ENCODE data around the gene SPEN. TPM values are rescaled to one million over a fixed set of nuclear protein-coding genes. Genes with fewer than 3 reads are reported as not detected.

The SPEN gene
- total and polyA plus RNA-seq, 2 of the 13 experiments (the other 11 are each of a cell fraction or from before 2014, with no cell fraction given) = 4.8 to 14.0 TPM

- TF ChIP-seq E2F1 (CRISPR knock-in tag; IDR thresholded peaks at IDR 0.05) = peak; percentile 89
- TF ChIP-seq WIZ (CRISPR knock-in tag; IDR thresholded peaks at IDR 0.05) = peak; percentile 63; the same call in 1 of the 2 replicates
- peak; percentile 32; the same call in 1 of the 2 replicates for TF ChIP-seq MAFF (IDR thresholded peaks at IDR 0.05; ENCODE audit: low read depth, low read length)
- TF ChIP-seq ZZZ3 (CRISPR knock-in tag; IDR thresholded peaks at IDR 0.05; ENCODE audit: borderline replicate concordance) = no peak
- peak; percentile 96 for TF ChIP-seq ZNF281 (CRISPR knock-in tag; IDR thresholded peaks at IDR 0.05; ENCODE audit: borderline replicate concordance)
- no peak; the same call in 1 of the 2 replicates for TF ChIP-seq PRDM4 (CRISPR knock-in tag; IDR thresholded peaks at IDR 0.05; ENCODE audit: borderline replicate concordance)
- TF ChIP-seq ZBTB49 (CRISPR knock-in tag; IDR thresholded peaks at IDR 0.05; ENCODE audit: borderline replicate concordance) = no peak
- 0 out of 2 replicates have a peak, but pooled peaks have one; percentile 52 for TF ChIP-seq TP53 (CRISPR knock-in tag; conservative IDR thresholded peaks at IDR 0.05)
- TF ChIP-seq TBL1XR1 (IDR thresholded peaks at IDR 0.05; ENCODE audit: borderline replicate concordance, low read length, partially characterized antibody) = peak; percentile 58
- TF ChIP-seq ZNF564 (CRISPR knock-in tag; IDR thresholded peaks at IDR 0.05) = peak; percentile 38; the same call in 1 of the 2 replicates
- TF ChIP-seq TCF7 (IDR thresholded peaks at IDR 0.05; ENCODE audit: low read depth) = no peak
- peak; percentile 65; the same call in 1 of the 2 replicates for TF ChIP-seq ZNF792 (CRISPR knock-in tag; IDR thresholded peaks at IDR 0.05)
- 0 out of 2 replicates have a peak, but pooled peaks have one; percentile 29 for TF ChIP-seq PAX8 (CRISPR knock-in tag; IDR thresholded peaks at IDR 0.05; ENCODE audit: borderline replicate concordance)
- peak; percentile 74; the same call in 1 of the 2 replicates for TF ChIP-seq ZNF556 (CRISPR knock-in tag; IDR thresholded peaks at IDR 0.05; ENCODE audit: borderline replicate concordance)
- TF ChIP-seq ZNF790 (CRISPR knock-in tag; IDR thresholded peaks at IDR 0.05; ENCODE audit: borderline replicate concordance) = peak; percentile 75; the same call in 1 of the 2 replicates
- TF ChIP-seq ELF4 (CRISPR knock-in tag; IDR thresholded peaks at IDR 0.05; ENCODE audit: borderline replicate concordance) = peak; percentile 62; the same call in 1 of the 2 replicates
- TF ChIP-seq ZFYVE20 (CRISPR knock-in tag; IDR thresholded peaks at IDR 0.05; ENCODE audit: borderline replicate concordance, low read depth) = no peak
- peak; percentile 52; the same call in 1 of the 2 replicates for TF ChIP-seq RFXAP (CRISPR knock-in tag; IDR thresholded peaks at IDR 0.05; ENCODE audit: borderline replicate concordance)
- no peak for TF ChIP-seq ZNF720 (CRISPR knock-in tag; IDR thresholded peaks at IDR 0.05)
- 0 out of 2 replicates have a peak, but pooled peaks have one; percentile 50 for TF ChIP-seq DNMT1 (CRISPR knock-in tag; IDR thresholded peaks at IDR 0.05)
Observed at GRCh38 chr1:15835741-15836510, 11.6 kb upstream of the SPEN start (continued).
